Peyer's patch (tissue), 4 donors: ENCODE measurements around the gene ICE2. TPM values are rescaled to one million over a fixed set of nuclear protein-coding genes. Genes with fewer than 3 reads are reported as not detected.

Experiments used
- DNase-seq, 3 donors: peaks; one replicate each; pipeline ENCODE4 v3.0.0-alpha.2; 2017 to 2019
- H3K27ac ChIP-seq, 4 donors: fragments of 200-600 bp; sonication (generic); one replicate each; pipeline ENCODE4 v1.5.1; 2016 to 2019
- H3K27me3 ChIP-seq, 2 donors: fragments of 200-600 bp; sonication (generic); one replicate each; pipeline ENCODE4 v1.5.1; 2019
- H3K36me3 ChIP-seq, 3 donors: fragments of 200-600 bp; sonication (generic); one replicate each; pipeline ENCODE4 v1.5.1; 2016 to 2019
- H3K4me1 ChIP-seq, 4 donors: fragments of 200-600 bp; sonication (generic); one replicate each; pipeline ENCODE4 v1.5.1; 2016 to 2019
- H3K4me3 ChIP-seq, 4 donors: fragments of 200-600 bp; sonication (generic); 1 replicate in 3 of 4; 2 replicates in 1 of 4; pipeline ENCODE4 v1.5.1; 2016 to 2019; ENCODE audit warnings: mild to moderate bottlenecking in 1 of 4
- H3K9me3 ChIP-seq, 4 donors: fragments of 200-600 bp; sonication (generic); one replicate each; pipeline ENCODE4 v1.5.1; 2016 to 2019; ENCODE audit warnings: mild to moderate bottlenecking in 1 of 4
- POLR2A ChIP-seq, 2 donors: fragments of 450-650 bp; IDR thresholded peaks; one replicate each; pipeline ENCODE4 v1.5.1; 2017; ENCODE audit warnings: antibody characterized with exemption in 2 of 2, mild to moderate bottlenecking in 2 of 2, moderate library complexity in 2 of 2
- total RNA-seq, 4 donors: library from RNA; depleted of rRNA; stranded (reverse); fragments of >200 nt; gene quantifications; one replicate each; pipeline ENCODE4 v1.1.0, GENCODE V29; 2016
- TF ChIP-seq, protein P1 (sequence below), 6 experiments: fragments of 450-650 bp in 4 of 6; fragments of 200-600 bp in 2 of 6; sonication (generic) in 1 of 6; IDR thresholded peaks; one replicate each; pipeline ENCODE4 v1.5.1; 2017 to 2019; ENCODE audit warnings: antibody characterized with exemption in 6 of 6, mild to moderate bottlenecking in 3 of 6, moderate library complexity in 1 of 6

The ICE2 gene
- total RNA-seq, 4 donors from 2014 or later = 14.7 to 27.2 (median 19.6) TPM

DNA sequence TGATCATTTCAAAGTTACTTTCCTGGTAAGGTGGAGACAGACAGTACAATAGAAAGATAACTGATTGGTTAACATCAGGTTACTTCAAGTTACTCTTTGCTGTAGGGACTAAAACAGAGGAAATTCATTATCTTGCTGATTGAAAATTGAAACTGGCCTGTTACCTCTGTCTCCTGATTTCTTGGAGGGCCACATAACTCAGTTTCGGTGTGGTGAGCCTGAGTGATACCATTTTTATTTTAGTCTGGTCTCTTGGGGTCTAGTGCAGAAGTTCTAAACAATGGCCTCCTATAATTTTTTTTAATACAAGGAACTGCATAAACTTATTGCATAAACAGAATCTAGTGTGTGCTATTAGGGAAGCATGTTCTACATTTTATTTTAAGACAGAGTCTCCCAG lies 1.2 kb upstream of the ICE2 start:
- Histone ChIP-seq H3K4me1 (peaks cover 0 to 32% (median 5%) of the 10 kb centered on the region in 4 donors), H3K27ac (peak overlapping the region in 3 of 4 donors; percentile 91 to 97 (median 96)), H3K36me3 (no peaks in the 10 kb centered on the region), H3K4me3 (no peak overlapping the region), H3K27me3 (no peaks in the 10 kb centered on the region), H3K9me3 (no peaks in the 10 kb centered on the region)
- no peak for DNase-seq
- TF ChIP-seq, protein P1, sequence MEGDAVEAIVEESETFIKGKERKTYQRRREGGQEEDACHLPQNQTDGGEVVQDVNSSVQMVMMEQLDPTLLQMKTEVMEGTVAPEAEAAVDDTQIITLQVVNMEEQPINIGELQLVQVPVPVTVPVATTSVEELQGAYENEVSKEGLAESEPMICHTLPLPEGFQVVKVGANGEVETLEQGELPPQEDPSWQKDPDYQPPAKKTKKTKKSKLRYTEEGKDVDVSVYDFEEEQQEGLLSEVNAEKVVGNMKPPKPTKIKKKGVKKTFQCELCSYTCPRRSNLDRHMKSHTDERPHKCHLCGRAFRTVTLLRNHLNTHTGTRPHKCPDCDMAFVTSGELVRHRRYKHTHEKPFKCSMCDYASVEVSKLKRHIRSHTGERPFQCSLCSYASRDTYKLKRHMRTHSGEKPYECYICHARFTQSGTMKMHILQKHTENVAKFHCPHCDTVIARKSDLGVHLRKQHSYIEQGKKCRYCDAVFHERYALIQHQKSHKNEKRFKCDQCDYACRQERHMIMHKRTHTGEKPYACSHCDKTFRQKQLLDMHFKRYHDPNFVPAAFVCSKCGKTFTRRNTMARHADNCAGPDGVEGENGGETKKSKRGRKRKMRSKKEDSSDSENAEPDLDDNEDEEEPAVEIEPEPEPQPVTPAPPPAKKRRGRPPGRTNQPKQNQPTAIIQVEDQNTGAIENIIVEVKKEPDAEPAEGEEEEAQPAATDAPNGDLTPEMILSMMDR (IDR thresholded peaks at IDR 0.05) = no peak
- no peak for TF ChIP-seq POLR2A (IDR thresholded peaks at IDR 0.05)

DNA sequence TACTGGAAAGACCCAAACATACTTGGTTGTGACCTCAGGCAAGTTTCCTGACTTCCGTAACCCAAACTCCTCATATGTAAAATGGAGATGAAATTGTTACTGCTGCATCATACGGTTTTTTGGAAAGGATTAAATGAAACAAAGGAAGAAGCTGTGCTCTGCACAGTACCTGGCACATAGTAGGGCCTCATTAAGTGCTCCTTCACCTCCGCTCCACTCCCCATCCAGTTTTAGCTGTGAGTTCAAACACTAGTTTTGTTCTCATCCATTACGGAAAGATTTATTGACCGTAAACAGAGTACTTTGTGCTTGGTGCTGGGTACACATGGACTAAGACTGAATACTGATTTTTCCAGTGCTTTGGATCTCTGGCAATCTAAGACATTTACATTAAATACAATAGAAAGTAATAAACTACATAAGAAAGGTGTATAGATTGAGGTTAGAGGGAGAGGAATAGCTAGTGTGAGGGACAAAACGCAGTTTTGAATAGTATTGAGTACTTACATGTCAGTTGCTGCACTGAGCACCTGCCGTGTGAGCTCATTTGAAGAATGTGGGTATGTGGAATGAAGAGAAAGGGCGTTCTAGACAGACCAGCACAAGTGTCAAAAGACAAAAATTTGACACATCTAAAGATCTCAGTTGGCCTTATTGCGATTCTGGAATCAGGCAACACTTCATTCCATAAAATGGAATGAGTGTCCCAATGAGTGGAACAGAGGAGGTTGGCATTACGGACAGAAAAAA lies 594 bp upstream of the ICE2 start:
- DNase-seq = no peak
- Histone ChIP-seq H3K9me3 (no peaks in the 10 kb centered on the region), H3K4me1 (peaks cover 0 to 32% (median 5%) of the 10 kb centered on the region in 4 donors), H3K36me3 (peaks cover 0 to 5% (median 0%) of the 10 kb centered on the region in 3 donors), H3K27ac (peak overlapping the region; percentile 88 to 97 (median 94)), H3K4me3 (peak overlapping the region; percentile 65 to 94 (median 81)), H3K27me3 (no peaks in the 10 kb centered on the region)
- no peak for TF ChIP-seq POLR2A (IDR thresholded peaks at IDR 0.05)
- TF ChIP-seq, protein P1 (IDR thresholded peaks at IDR 0.05) = no peak

DNA sequence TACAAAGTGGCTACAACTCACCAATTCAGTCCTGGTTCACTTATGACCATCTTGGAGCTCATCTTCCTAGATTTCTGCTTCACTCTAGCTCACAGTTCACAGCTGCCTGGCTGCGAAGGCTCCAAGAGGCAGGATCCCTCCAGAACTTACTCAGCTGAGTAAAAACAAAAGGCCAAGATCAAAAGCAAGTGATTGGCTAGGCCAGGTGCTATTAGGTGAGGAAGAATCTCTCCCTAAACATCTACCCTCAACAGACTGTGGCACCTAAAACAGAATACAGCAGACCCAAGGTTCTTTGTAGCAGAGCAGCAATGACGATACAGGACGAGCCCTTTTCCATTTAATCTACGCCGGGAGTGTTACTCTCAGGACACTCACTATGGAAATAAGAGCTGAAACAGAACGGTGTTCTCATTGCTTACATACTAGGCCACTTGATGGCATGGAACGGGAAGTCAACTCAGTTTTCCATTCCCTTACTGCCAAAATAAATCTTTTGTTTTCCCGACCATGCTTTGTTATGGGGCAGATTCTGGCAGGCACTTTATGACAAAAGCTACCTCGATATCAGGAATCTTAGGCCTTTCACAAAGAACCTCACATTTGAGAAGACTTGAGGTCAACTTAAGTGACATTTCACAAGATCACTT lies 901 bp downstream of the ICE2 start:
- TF ChIP-seq, protein P1 (IDR thresholded peaks at IDR 0.05) = no peak
- no peak for TF ChIP-seq POLR2A (IDR thresholded peaks at IDR 0.05)
- H3K9me3 ChIP-seq = no peaks in the 10 kb centered on the region
- peaks cover 0 to 13% (median 0%) of the 10 kb centered on the region in 3 donors for H3K36me3 ChIP-seq
- H3K4me3 ChIP-seq = peak overlapping the region; percentile 65 to 94 (median 81)
- no peaks in the 10 kb centered on the region for H3K27me3 ChIP-seq
- peaks cover 0 to 32% (median 5%) of the 10 kb centered on the region in 4 donors for H3K4me1 ChIP-seq
- H3K27ac ChIP-seq = peak overlapping the region; percentile 88 to 97 (median 94)
- DNase-seq = no peak

- TF ChIP-seq, protein P1 (IDR thresholded peaks at IDR 0.05) = no peak
- TF ChIP-seq POLR2A (IDR thresholded peaks at IDR 0.05) = no peak
- Histone ChIP-seq H3K36me3 (peaks cover 0 to 20% (median 0%) of the 10 kb centered on the region in 3 donors), H3K4me3 (no peak overlapping the region), H3K27me3 (no peaks in the 10 kb centered on the region), H3K9me3 (no peaks in the 10 kb centered on the region), H3K27ac (no peak overlapping the region), H3K4me1 (peaks cover 0 to 32% (median 5%) of the 10 kb centered on the region in 4 donors)
- no peak for DNase-seq
Observed at GRCh38 chr15:60477164-60477563, 1.8 kb downstream of the ICE2 start.

- TF ChIP-seq, protein P1 (IDR thresholded peaks at IDR 0.05) = no peak
- TF ChIP-seq POLR2A (IDR thresholded peaks at IDR 0.05) = no peak
- H3K27me3 ChIP-seq = no peaks in the 10 kb centered on the region
- peaks cover 0 to 32% (median 5%) of the 10 kb centered on the region in 4 donors for H3K4me1 ChIP-seq
- H3K36me3 ChIP-seq = peaks cover 0 to 20% (median 0%) of the 10 kb centered on the region in 3 donors
- no peak for DNase-seq
- H3K9me3 ChIP-seq = no peaks in the 10 kb centered on the region
- H3K27ac ChIP-seq = no peak overlapping the region
- H3K4me3 ChIP-seq = no peak overlapping the region
Observed at GRCh38 chr15:60476713-60477112, 2.2 kb downstream of the ICE2 start.
